Measurements from ENCODE around the gene PYDC1. TPM values are rescaled to one million over a fixed set of nuclear protein-coding genes. Genes with fewer than 3 reads are reported as not detected.
A peak's percentile ranks its signal among the peaks of the same experiment; 100 is the strongest.

Gene PYDC1
- total and polyA plus RNA-seq, 2 of the 13 experiments (the other 11 are each of a cell fraction or from before 2014, with no cell fraction given) = not detected

- TF ChIP-seq ARID4A (CRISPR knock-in tag; IDR thresholded peaks at IDR 0.05; ENCODE audit: borderline replicate concordance) (peak; percentile 98; the same call in 1 of the 2 replicates), MAFG (CRISPR knock-in tag; IDR thresholded peaks at IDR 0.05) (no peak), ZNF770 (CRISPR knock-in tag; IDR thresholded peaks at IDR 0.05) (peak; percentile 63; the same call in 1 of the 2 replicates), ZNF335 (CRISPR knock-in tag; IDR thresholded peaks at IDR 0.05) (no peak; the same call in 1 of the 2 replicates), ZNF10 (CRISPR knock-in tag; IDR thresholded peaks at IDR 0.05; ENCODE audit: borderline replicate concordance, low read depth) (no peak), ZBTB34 (CRISPR knock-in tag; IDR thresholded peaks at IDR 0.05) (peak; percentile 16; the same call in 1 of the 2 replicates), ZNF788 (CRISPR knock-in tag; IDR thresholded peaks at IDR 0.05; ENCODE audit: borderline replicate concordance) (no peak; the same call in 1 of the 2 replicates), ZSCAN30 (CRISPR knock-in tag; IDR thresholded peaks at IDR 0.05) (peak; percentile 98), ZNF556 (CRISPR knock-in tag; IDR thresholded peaks at IDR 0.05; ENCODE audit: borderline replicate concordance) (0 out of 2 replicates have a peak, but pooled peaks have one; percentile 42), ZNF550 (CRISPR knock-in tag; IDR thresholded peaks at IDR 0.05; ENCODE audit: borderline replicate concordance) (peak; percentile 78; the same call in 1 of the 2 replicates), PAWR (CRISPR knock-in tag; IDR thresholded peaks at IDR 0.05; ENCODE audit: borderline replicate concordance) (peak; percentile 68; the same call in 1 of the 2 replicates), FOXA3 (CRISPR knock-in tag; IDR thresholded peaks at IDR 0.05) (peak; percentile 39; the same call in 1 of the 2 replicates), THAP8 (CRISPR knock-in tag; IDR thresholded peaks at IDR 0.05; ENCODE audit: borderline replicate concordance) (no peak; the same call in 1 of the 2 replicates), IRF9 (CRISPR knock-in tag; IDR thresholded peaks at IDR 0.05; ENCODE audit: borderline replicate concordance) (peak; percentile 90; the same call in 1 of the 2 replicates), CEBPB (IDR thresholded peaks at IDR 0.05; ENCODE audit: borderline replicate concordance, low read depth, low read length) (no peak), HCFC1 (IDR thresholded peaks at IDR 0.05; ENCODE audit: low read depth, low read length) (peak; percentile 62; the same call in 1 of the 2 replicates), CHD2 (IDR thresholded peaks at IDR 0.05; ENCODE audit: low read depth, low read length) (peak; percentile 11; the same call in 1 of the 2 replicates)
These were observed 37.0 kb downstream of the PYDC1 start, which contains the start of gene FUS (continued) for GRCh38 chr16:31179747-31180459.

All from HepG2 (cell line).